ENCODE measurements around the gene CNPY3. TPM values are rescaled to one million over a fixed set of nuclear protein-coding genes. Genes with fewer than 3 reads are reported as not detected.
"Not testable (repeated sequence)": the region's sequence is repeated elsewhere in the genome, so short reads cannot be mapped to it uniquely, and the experiment has no call there.

CNPY3 gene
- total RNA-seq, 6 donors from 2014 or later, result 32.4 to 95.2 (median 50.3) TPM

DNA sequence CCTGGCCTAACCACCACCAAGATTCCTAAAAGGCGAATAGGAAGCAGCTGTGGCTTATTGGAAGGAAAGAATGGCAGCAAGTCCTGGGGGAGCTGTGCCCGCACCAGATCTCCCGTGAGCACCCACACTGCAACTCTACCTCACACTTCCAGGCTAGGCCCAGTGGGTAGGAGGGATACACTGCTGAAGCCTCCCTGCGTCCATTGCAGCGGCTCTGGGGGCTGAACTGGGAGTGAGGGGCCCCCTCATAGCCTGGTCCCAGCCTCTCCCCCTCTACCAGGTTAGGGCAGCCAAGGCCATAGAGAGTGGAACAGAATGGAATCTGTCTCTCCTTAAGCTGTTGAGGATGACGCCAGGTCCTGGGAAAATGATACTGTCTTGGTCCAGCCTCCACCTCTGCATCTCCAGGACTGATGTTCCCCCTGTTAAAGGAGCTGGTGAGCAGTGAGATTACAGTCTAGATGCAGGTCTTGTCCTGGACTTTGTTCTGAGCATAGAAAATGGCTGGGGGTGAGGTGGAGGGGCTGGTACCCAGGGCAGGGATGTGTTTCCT lies 11.3 kb downstream of the CNPY3 start:
- ATAC-seq (ENCODE audit: low FRiP score in 2 of 2), result peak in 1 of 2 donors; percentile 21
- Histone ChIP-seq H3K4me3 (no peak overlapping the region), H3K36me3 (peaks cover 10 to 71% (median 54%) of the 10 kb centered on the region in 4 donors), H3K9me3 (no peaks in the 10 kb centered on the region), H3K4me1 (peaks cover 0 to 4% (median 0%) of the 10 kb centered on the region in 4 donors), H3K27me3 (no peaks in the 10 kb centered on the region), H3K27ac (no peak overlapping the region)
- TF ChIP-seq POLR2A (IDR thresholded peaks at IDR 0.05) (no peak), EP300 (IDR thresholded peaks at IDR 0.05) (no peak), POLR2AphosphoS5 (IDR thresholded peaks at IDR 0.05) (no peak)
- TF ChIP-seq, protein P1, sequence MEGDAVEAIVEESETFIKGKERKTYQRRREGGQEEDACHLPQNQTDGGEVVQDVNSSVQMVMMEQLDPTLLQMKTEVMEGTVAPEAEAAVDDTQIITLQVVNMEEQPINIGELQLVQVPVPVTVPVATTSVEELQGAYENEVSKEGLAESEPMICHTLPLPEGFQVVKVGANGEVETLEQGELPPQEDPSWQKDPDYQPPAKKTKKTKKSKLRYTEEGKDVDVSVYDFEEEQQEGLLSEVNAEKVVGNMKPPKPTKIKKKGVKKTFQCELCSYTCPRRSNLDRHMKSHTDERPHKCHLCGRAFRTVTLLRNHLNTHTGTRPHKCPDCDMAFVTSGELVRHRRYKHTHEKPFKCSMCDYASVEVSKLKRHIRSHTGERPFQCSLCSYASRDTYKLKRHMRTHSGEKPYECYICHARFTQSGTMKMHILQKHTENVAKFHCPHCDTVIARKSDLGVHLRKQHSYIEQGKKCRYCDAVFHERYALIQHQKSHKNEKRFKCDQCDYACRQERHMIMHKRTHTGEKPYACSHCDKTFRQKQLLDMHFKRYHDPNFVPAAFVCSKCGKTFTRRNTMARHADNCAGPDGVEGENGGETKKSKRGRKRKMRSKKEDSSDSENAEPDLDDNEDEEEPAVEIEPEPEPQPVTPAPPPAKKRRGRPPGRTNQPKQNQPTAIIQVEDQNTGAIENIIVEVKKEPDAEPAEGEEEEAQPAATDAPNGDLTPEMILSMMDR (IDR thresholded peaks at IDR 0.05), result no peak
- no peak for DNase-seq
- 90 to 95% methylated on average over 4 to 6 of the region's 6 CpGs for WGBS, 2 donors

DNA sequence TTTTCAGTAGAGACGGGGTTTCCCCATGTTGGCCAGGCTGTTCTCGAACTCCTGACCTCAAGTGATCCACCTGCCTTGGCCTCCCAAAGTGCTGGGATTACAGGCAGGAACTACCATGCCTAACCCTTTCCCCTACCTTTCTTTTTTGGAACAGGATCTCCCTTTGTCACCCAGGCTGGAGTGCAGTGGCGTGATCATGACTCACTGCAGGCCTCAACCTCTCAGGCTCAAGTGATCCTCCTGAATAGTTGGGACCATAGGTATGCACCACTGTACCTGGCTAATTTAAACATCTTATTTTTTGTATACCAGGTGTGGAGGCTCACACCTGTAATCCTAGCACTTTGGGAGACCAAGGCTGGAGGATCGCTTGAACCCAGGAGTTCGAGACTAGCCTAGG lies 12.1 kb downstream of the CNPY3 start:
- not testable (repeated sequence) for ATAC-seq (ENCODE audit: low FRiP score in 2 of 2); H3K27me3 ChIP-seq; H3K9me3 ChIP-seq; H3K4me3 ChIP-seq; H3K4me1 ChIP-seq; DNase-seq; H3K27ac ChIP-seq
- peaks cover 3 to 63% (median 46%) of the 10 kb centered on the region in 4 donors for H3K36me3 ChIP-seq
- 98 to 99% methylated on average over 5 of the region's 5 CpGs for WGBS, 2 donors

DNA sequence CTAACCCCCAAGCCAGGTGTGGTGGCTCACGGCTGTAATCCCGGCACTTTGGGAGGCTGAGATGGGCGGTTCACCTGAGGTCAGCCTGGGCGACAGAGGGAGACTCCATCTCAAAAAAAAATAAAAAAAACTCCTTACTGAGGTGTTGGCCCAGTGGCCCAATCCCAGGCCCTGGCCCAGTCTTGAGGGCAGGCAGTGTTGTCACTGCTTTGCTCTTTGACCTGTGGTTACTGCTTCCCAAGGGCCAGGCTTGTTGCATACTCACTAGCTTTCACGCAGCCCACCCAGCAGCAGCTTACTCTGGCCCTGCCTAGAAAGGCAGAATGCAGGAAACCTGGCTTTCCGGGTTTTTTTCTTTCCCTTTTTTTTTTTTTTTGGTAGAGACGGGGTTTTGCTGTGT lies 13.2 kb downstream of the CNPY3 start:
- TF ChIP-seq POLR2AphosphoS5 (IDR thresholded peaks at IDR 0.05), result no peak
- TF ChIP-seq, protein P1 (IDR thresholded peaks at IDR 0.05), result no peak
- TF ChIP-seq EP300 (IDR thresholded peaks at IDR 0.05), result no peak
- no peak for TF ChIP-seq POLR2A (IDR thresholded peaks at IDR 0.05)
- H3K36me3 ChIP-seq, result peaks cover 0 to 52% (median 40%) of the 10 kb centered on the region in 4 donors
- H3K27me3 ChIP-seq, result no peaks in the 10 kb centered on the region
- no peak for DNase-seq
- WGBS, 2 donors, result 79 to 88% methylated on average over 7 of the region's 7 CpGs
- no peak overlapping the region for H3K27ac ChIP-seq
- H3K4me3 ChIP-seq, result no peak overlapping the region
- peaks cover 0 to 4% (median 0%) of the 10 kb centered on the region in 4 donors for H3K4me1 ChIP-seq
- ATAC-seq (ENCODE audit: low FRiP score in 2 of 2), result no peak
- no peaks in the 10 kb centered on the region for H3K9me3 ChIP-seq

DNA sequence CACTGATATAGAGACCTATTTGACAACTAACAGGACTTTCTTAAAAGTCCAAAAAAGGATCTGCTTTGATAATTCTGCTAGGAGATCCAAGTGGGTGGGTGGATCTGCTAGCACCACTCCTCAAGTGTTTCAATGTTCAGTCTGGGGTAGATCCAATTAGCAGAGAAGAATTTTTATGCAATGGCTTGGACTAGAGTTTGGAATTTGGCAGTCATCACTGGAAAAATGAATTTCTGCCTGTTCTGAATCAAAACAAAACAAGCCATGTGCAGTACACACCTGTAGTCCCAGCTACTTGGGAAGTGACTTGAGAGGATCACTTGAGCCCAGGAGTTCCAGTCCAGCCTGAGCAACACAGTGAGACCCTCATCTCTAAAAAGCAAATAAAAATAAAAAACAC lies 18.7 kb downstream of the CNPY3 start:
- Histone ChIP-seq H3K27ac (no peak overlapping the region), H3K4me3 (no peak overlapping the region), H3K27me3 (no peaks in the 10 kb centered on the region), H3K9me3 (no peaks in the 10 kb centered on the region), H3K36me3 (peaks cover 0 to 9% (median 7%) of the 10 kb centered on the region in 4 donors), H3K4me1 (no peaks in the 10 kb centered on the region)
- TF ChIP-seq POLR2A (IDR thresholded peaks at IDR 0.05) (no peak), EP300 (IDR thresholded peaks at IDR 0.05) (no peak), POLR2AphosphoS5 (IDR thresholded peaks at IDR 0.05) (no peak)
- TF ChIP-seq, protein P1 (IDR thresholded peaks at IDR 0.05), result no peak
- ATAC-seq (ENCODE audit: low FRiP score in 2 of 2), result no peak
- no peak for DNase-seq

DNA sequence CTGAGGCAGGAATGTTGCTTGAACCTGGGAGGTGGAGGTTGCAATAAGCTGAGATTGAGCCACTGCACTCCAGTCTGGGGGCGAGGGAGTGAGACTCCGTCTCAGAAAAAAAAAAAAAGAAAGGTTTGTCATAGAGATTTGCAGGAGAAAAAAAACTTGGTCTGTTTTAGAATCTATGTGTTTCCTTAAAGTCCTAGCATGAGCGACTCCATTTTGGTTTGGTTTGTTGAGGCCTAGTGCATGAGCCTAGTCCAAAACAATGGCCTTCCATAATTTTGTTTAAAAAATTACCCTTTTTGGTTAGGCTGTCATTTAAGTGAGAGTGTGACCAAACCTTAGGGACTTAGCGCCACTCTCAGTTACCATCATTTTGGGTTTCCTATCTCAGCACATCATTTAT lies 23.1 kb downstream of the CNPY3 start:
- no peaks in the 10 kb centered on the region for H3K36me3 ChIP-seq
- TF ChIP-seq POLR2A (IDR thresholded peaks at IDR 0.05) (no peak), POLR2AphosphoS5 (IDR thresholded peaks at IDR 0.05) (no peak), EP300 (IDR thresholded peaks at IDR 0.05) (no peak)
- TF ChIP-seq, protein P1 (IDR thresholded peaks at IDR 0.05), result no peak
- H3K27ac ChIP-seq, result no peak overlapping the region
- 89 to 94% methylated on average over 4 of the region's 4 CpGs for WGBS, 2 donors
- ATAC-seq (ENCODE audit: low FRiP score in 2 of 2) (no peak), DNase-seq (no peak)
- H3K4me1 ChIP-seq, result no peaks in the 10 kb centered on the region
- no peaks in the 10 kb centered on the region for H3K27me3 ChIP-seq
- no peaks in the 10 kb centered on the region for H3K9me3 ChIP-seq
- H3K4me3 ChIP-seq, result no peak overlapping the region

DNA sequence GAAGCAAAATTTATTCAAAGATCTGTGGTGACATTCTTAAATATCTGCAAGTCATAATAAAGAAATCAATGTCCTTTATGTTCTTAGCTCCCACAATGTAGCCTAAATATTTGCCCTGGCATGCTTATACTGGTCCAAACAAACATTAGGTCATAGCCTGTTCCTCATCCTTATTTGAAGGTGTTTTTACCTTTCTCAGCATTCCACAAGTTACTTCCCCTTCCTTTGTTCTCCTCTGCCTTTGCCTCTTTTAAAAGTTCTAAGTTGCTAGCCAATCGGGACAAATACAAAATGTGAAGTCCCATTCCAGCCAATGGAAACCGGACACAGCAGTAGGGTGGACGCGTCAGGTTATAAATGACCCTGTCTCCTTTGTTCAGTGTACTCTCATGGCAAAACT lies 25.1 kb downstream of the CNPY3 start:
- not testable (repeated sequence) for H3K27ac ChIP-seq, H3K9me3 ChIP-seq
- 74 to 83% methylated on average over 4 of the region's 4 CpGs for WGBS, 2 donors

More for the DNA sequence above, 25.1 kb downstream of the CNPY3 start:
- not testable (repeated sequence) for ATAC-seq (ENCODE audit: low FRiP score in 2 of 2); H3K4me3 ChIP-seq; H3K36me3 ChIP-seq; H3K4me1 ChIP-seq; H3K27me3 ChIP-seq; DNase-seq

Measured in upper lobe of left lung (tissue), 6 donors.